Measurements from ENCODE around the gene OR7G1. TPM values are rescaled to one million over a fixed set of nuclear protein-coding genes. Genes with fewer than 3 reads are reported as not detected.

OR7G1 gene, protein sequence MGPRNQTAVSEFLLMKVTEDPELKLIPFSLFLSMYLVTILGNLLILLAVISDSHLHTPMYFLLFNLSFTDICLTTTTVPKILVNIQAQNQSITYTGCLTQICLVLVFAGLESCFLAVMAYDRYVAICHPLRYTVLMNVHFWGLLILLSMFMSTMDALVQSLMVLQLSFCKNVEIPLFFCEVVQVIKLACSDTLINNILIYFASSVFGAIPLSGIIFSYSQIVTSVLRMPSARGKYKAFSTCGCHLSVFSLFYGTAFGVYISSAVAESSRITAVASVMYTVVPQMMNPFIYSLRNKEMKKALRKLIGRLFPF
- not detected for total RNA-seq

DNA sequence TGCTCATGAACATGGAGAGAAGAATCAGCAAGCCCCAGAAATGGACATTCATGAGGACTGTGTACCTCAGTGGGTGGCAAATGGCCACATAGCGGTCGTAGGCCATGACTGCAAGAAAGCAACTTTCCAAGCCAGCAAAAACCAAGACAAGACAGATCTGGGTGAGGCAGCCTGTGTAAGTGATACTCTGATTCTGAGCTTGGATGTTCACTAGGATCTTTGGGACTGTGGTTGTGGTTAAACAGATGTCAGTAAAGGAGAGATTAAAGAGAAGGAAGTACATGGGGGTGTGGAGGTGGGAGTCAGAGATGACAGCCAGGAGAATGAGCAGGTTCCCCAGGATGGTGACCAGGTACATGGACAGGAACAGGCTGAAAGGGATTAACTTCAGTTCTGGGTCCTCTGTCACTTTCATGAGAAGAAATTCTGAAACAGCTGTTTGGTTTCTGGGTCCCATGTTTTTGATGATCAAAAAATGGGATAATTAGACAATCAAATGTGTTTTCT lies at the start of gene OR7G1:
Gene OR7G1, minus strand, starts transcription at position 457 of the 507 bp plus-strand sequence. Its CDS starts 0 bp downstream, at position 457.
- DNase-seq (ENCODE audit: low spot score in 2 of 2), result no peak
- intact Hi-C loops (cut with DNase I; ENCODE audit: low total_unique reads), result no loop called here
- H3K4me3 ChIP-seq (ENCODE audit: low read depth, poor library complexity, severe bottlenecking), result no peak within 1 kb of the TSS
- WGBS, 2 donors, result 58 to 83% methylated on average over 2 of the region's 2 CpGs
- TF ChIP-seq, protein P1, sequence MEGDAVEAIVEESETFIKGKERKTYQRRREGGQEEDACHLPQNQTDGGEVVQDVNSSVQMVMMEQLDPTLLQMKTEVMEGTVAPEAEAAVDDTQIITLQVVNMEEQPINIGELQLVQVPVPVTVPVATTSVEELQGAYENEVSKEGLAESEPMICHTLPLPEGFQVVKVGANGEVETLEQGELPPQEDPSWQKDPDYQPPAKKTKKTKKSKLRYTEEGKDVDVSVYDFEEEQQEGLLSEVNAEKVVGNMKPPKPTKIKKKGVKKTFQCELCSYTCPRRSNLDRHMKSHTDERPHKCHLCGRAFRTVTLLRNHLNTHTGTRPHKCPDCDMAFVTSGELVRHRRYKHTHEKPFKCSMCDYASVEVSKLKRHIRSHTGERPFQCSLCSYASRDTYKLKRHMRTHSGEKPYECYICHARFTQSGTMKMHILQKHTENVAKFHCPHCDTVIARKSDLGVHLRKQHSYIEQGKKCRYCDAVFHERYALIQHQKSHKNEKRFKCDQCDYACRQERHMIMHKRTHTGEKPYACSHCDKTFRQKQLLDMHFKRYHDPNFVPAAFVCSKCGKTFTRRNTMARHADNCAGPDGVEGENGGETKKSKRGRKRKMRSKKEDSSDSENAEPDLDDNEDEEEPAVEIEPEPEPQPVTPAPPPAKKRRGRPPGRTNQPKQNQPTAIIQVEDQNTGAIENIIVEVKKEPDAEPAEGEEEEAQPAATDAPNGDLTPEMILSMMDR (IDR thresholded peaks at IDR 0.05), result no peak

DNA sequence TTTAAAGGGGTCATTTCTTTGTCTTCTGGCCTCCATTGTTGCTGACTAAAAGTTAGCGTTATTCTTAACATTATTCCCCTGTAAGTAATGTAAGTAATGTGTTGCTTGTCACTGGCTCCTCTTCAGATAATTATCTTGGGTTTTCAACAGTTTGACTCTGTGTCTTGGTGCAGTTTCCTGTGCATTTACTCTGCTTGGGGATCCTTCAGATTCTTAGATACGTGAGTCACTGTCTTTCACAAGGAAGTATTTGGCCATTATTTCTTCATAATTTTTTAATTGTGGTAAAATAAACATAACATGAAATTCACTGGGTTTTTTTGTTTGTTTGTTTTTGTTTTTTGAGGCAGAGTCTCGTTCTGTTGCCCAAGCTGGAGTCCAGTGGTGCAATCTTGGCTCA lies 49.7 kb upstream of the OR7G1 start:
- no peak for TF ChIP-seq POLR2A (IDR thresholded peaks at IDR 0.05)
- TF ChIP-seq, protein P1 (IDR thresholded peaks at IDR 0.05), result no peak
- H3K4me3 ChIP-seq (ENCODE audit: low read depth, poor library complexity, severe bottlenecking), result no peak overlapping the region
- no peak for DNase-seq (ENCODE audit: low spot score in 2 of 2)
- intact Hi-C loops (cut with DNase I; ENCODE audit: low total_unique reads), result no loop called here
- WGBS, 2 donors, result 88 to 96% methylated on average over 3 of the region's 3 CpGs

DNA sequence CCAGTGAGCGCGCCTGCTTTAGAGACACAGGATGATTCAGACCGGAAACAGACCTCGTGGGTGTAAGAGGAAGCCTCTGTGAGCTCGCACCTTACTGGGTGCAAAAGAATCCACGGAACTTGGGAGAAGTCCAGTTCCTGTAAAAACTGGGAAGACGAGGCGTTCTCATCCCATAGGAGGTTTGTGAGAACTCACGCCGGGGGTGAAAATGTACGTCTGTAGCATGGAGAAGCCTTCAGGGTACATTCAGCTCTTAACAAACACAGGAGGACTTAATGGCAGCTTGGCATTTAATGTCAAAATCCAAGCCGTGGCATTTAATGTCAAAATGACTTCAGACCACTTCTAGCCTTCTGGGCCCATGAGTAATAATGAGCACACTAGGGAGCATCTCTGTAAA lies 45.9 kb upstream of the OR7G1 start:
- H3K4me3 ChIP-seq (ENCODE audit: low read depth, poor library complexity, severe bottlenecking), result no peak overlapping the region
- no peak for DNase-seq (ENCODE audit: low spot score in 2 of 2)
- intact Hi-C loops (cut with DNase I; ENCODE audit: low total_unique reads), result no loop called here
- TF ChIP-seq POLR2A (IDR thresholded peaks at IDR 0.05), result no peak
- TF ChIP-seq, protein P1 (IDR thresholded peaks at IDR 0.05), result no peak
- WGBS, 2 donors, result 98 to 99% methylated on average over 12 of the region's 12 CpGs

DNA sequence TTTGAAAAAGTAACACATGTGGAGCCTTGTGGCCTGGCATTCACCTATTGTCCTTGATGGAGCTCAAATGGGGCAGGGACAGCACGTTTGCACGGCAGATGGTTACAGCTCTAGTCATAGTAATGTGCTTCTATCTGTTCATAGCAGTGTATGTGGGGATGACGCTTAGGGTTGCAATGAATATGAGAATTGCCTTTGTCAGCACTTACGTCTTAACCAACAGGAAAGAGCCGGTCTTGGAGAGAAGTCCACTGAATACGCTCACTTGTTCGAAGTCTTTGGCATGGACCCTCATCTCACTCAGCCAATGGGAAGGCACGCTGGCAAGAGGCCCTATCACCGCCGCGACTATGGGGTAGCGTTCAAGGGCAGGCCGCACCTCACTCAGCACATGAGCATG lies 44.3 kb upstream of the OR7G1 start:
- TF ChIP-seq, protein P1 (IDR thresholded peaks at IDR 0.05), result no peak
- no peak for TF ChIP-seq POLR2A (IDR thresholded peaks at IDR 0.05)
- 96 to 99% methylated on average over 13 of the region's 13 CpGs for WGBS, 2 donors
- intact Hi-C loops (cut with DNase I; ENCODE audit: low total_unique reads), result no loop called here
- DNase-seq (ENCODE audit: low spot score in 2 of 2), result no peak
- no peak overlapping the region for H3K4me3 ChIP-seq (ENCODE audit: low read depth, poor library complexity, severe bottlenecking)

DNA sequence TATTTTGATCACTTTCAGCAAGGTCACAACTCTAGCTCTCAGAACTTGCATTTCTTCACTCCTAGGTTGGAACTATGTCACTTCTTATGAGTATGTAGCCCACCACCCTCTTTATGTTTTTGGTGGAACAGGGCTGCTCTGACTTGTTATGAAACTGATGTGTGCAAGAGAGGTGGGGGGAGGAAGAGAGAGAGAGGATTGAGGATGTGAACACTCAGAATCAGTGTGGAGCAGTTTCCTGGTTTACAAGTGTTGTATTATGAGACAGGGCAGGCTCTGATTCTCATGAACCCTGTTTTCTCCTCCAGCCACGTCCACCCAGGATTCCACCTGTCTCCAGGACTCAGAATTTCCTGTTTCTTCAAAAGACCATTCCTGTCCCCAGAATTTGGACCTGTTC lies 40.7 kb upstream of the OR7G1 start:
- TF ChIP-seq, protein P1 (IDR thresholded peaks at IDR 0.05), result no peak
- TF ChIP-seq POLR2A (IDR thresholded peaks at IDR 0.05), result no peak
- intact Hi-C loops (cut with DNase I; ENCODE audit: low total_unique reads), result no loop called here
- no peak for DNase-seq (ENCODE audit: low spot score in 2 of 2)
- WGBS, 2 donors, result 83 to 88% methylated on average over 1 of the region's 1 CpG
- no peak overlapping the region for H3K4me3 ChIP-seq (ENCODE audit: low read depth, poor library complexity, severe bottlenecking)

DNA sequence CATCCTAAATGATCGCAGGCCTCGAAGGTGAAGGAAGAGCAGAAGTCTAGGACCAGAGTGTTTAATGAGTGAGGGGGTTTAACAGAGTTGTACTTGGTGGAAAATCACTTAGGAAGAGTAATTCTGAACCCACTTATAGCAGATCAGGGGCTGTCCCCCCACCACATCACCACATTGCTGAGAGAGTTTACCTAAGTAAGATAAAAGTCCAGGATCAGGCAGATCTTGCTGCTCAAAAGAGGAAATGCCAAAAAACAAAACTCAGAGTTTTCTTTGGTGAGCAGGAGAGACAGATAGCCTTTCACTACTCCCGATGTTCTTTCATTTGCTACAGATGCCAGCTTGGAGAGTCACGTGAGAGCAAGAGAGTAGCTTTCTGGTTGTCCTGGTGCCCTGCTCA lies 40.0 kb upstream of the OR7G1 start:
- H3K4me3 ChIP-seq (ENCODE audit: low read depth, poor library complexity, severe bottlenecking), result no peak overlapping the region
- no peak for TF ChIP-seq POLR2A (IDR thresholded peaks at IDR 0.05)
- TF ChIP-seq, protein P1 (IDR thresholded peaks at IDR 0.05), result no peak
- intact Hi-C loops (cut with DNase I; ENCODE audit: low total_unique reads), result no loop called here
- no peak for DNase-seq (ENCODE audit: low spot score in 2 of 2)
- 91 to 95% methylated on average over 4 of the region's 4 CpGs for WGBS, 2 donors
